HFFc6 (cell line): ENCODE results near the gene NKAPD1. TPM values are rescaled to one million over a fixed set of nuclear protein-coding genes. Genes with fewer than 3 reads are reported as not detected.

Experiments
- DNase-seq: peaks from one replicate; pipeline ENCODE4 v3.0.0-alpha.2; 2018
- H3K27ac Mint-ChIP-seq: 2 replicates; pipeline ENCODE4 v1.8.0; 2020; ENCODE audit warnings: mild to moderate bottlenecking, mixed read lengths
- H3K27me3 Mint-ChIP-seq: 2 replicates; pipeline ENCODE4 v1.8.0; 2021; ENCODE audit warnings: mild to moderate bottlenecking, moderate library complexity, mixed read lengths; ENCODE audit not compliant: insufficient read depth
- H3K36me3 Mint-ChIP-seq: 2 replicates; pipeline ENCODE4 v1.8.0; 2021; ENCODE audit warnings: low read depth, mixed read lengths
- H3K4me1 Mint-ChIP-seq: 2 replicates; pipeline ENCODE4 v1.8.0; 2020; ENCODE audit warnings: low read depth, mixed read lengths
- H3K4me3 Mint-ChIP-seq: 2 replicates; pipeline ENCODE4 v1.8.0; 2020; ENCODE audit warnings: mild to moderate bottlenecking, moderate library complexity, mixed read lengths
- H3K9me3 Mint-ChIP-seq: 2 replicates; pipeline ENCODE4 v1.8.0; 2020; ENCODE audit warnings: mild to moderate bottlenecking, mixed read lengths
- CTCF ChIP-seq: fragments of 200-600 bp; sonication (generic); IDR thresholded peaks from 2 replicates; pipeline ENCODE4 v1.5.0; 2021; ENCODE audit warnings: antibody characterized with exemption, mild to moderate bottlenecking
- total RNA-seq, 6 experiments: library from RNA; stranded (reverse); fragmentation: NEBNext Ultra II Directional; extraction: Animal tissue kit (Norgen Biotek cat#: 25700); gene quantifications; 2 replicates in 1 of 6; 3 replicates in 5 of 6; pipeline ENCODE4 v1.2.3, GENCODE V29; 2021

NKAPD1 gene
- total RNA-seq, 6 experiments from 2014 or later, result 17.0 to 22.2 (median 19.8) TPM

DNA sequence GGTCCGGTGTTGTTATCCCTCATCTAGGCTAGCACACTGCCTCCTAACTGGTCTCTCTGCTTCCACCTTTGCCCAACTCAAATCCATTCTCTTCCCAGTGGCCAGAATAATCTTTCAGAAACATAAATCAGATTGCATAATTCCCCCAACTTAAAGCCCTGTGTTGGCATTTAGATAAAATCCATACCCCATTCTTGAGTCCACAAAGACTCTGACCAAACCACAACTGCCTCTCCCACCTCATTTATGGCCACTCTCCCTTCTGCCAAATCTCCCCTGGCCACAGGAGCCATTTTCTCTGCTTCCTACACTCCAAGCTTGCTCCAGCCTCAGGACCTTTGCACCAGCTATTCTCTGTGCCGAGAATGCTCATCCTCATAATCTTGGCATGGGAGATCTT is 53.0 kb downstream of the NKAPD1 start:
- no peaks in the 10 kb centered on the region; the same call in 1 of the 2 replicates for H3K27me3 Mint-ChIP-seq
- no peak overlapping the region; the same call in 1 of the 2 replicates for H3K27ac Mint-ChIP-seq
- no peaks in the 10 kb centered on the region for H3K9me3 Mint-ChIP-seq
- H3K4me1 Mint-ChIP-seq, result peaks cover 49% of the 10 kb centered on the region
- DNase-seq, result no peak
- TF ChIP-seq CTCF, result no peak
- H3K4me3 Mint-ChIP-seq, result no peak overlapping the region
- H3K36me3 Mint-ChIP-seq, result peaks cover 10% of the 10 kb centered on the region

- H3K9me3 Mint-ChIP-seq, result no peaks in the 10 kb centered on the region
- H3K4me3 Mint-ChIP-seq, result peak overlapping the region; percentile 14; the same call in 1 of the 2 replicates
- peaks cover 44% of the 10 kb centered on the region for H3K4me1 Mint-ChIP-seq
- H3K36me3 Mint-ChIP-seq, result peaks cover 6% of the 10 kb centered on the region; the same call in 1 of the 2 replicates
- peaks cover 1% of the 10 kb centered on the region; the same call in 1 of the 2 replicates for H3K27me3 Mint-ChIP-seq
- DNase-seq, result peak; percentile 84
- H3K27ac Mint-ChIP-seq, result peak overlapping the region; percentile 30; the same call in 1 of the 2 replicates
- TF ChIP-seq CTCF, result no peak
Measured at GRCh38 chr11:112128483-112129121, 54.5 kb downstream of the NKAPD1 start.

DNA sequence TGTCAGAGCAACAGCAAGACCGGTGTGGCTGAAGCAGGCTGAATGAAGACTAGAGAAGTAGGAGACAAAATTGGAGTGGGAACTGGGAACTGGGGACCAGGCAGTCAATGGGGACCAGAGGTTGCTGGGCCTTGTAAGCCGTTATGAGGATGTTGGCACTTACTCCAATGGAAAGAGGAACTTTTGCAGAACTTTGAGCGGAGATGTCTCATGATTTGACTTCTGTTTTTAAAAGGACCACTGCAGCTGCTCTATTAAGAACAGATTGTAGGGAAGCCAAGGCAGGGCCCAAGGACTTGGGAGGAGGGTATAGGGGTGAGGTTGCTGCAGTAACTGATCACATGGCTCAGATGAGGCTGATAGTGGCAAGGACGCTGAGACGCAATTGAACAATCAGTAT is 55.6 kb downstream of the NKAPD1 start:
- no peak for TF ChIP-seq CTCF
- no peaks in the 10 kb centered on the region for H3K9me3 Mint-ChIP-seq
- no peak overlapping the region for H3K27ac Mint-ChIP-seq
- no peak overlapping the region for H3K4me3 Mint-ChIP-seq
- H3K4me1 Mint-ChIP-seq, result peaks cover 42% of the 10 kb centered on the region
- H3K27me3 Mint-ChIP-seq, result peaks cover 1% of the 10 kb centered on the region; the same call in 1 of the 2 replicates
- H3K36me3 Mint-ChIP-seq, result peaks cover 6% of the 10 kb centered on the region; the same call in 1 of the 2 replicates
- no peak for DNase-seq

DNA sequence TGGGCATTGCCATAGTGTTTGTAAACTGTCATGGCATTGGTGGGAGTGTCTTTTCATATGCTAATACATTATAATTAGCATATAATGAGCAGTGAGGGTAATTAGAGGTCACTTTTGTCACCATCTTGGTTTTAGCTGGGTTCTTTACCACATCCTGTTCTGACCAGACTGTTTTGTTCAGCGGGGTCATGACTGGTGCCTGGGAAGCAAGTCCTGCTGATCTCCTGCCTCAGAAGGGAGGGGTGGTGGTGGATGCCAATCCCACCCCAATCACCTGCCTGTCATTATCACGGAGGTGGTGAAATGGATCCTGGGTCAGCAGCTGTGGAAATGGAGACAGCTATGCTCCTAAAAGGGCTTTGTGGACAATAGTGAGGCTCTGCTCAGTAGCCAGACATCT is 58.6 kb downstream of the NKAPD1 start:
- DNase-seq, result no peak
- Mint-ChIP-seq H3K27me3 (peaks cover 1% of the 10 kb centered on the region; the same call in 1 of the 2 replicates), H3K27ac (no peak overlapping the region), H3K4me3 (no peak overlapping the region), H3K4me1 (peaks cover 32% of the 10 kb centered on the region), H3K9me3 (no peaks in the 10 kb centered on the region), H3K36me3 (no peaks in the 10 kb centered on the region)
- no peak for TF ChIP-seq CTCF

DNA sequence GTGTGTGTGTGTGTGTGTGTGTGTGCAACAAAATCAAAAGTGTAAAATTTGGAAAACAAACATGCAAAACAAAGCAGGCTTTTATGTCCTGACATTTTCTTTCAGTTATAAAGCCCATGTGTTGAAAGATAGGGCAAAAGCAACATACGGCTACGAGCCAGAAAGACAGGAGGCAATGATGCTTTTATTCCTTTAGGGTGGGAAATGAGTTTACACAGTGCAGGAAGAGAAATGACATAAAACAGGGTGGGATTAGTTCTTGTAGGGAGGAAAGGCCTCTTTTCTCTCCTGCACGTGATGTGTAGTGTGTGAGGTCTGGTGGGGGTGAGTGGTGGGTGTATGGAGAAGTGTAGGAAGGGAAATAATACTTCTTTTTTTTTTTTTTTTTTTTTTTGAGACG is 60.4 kb downstream of the NKAPD1 start:
- Mint-ChIP-seq H3K4me3 (no peak overlapping the region), H3K36me3 (no peaks in the 10 kb centered on the region), H3K27ac (no peak overlapping the region; the same call in 1 of the 2 replicates), H3K9me3 (no peaks in the 10 kb centered on the region), H3K4me1 (peaks cover 15% of the 10 kb centered on the region), H3K27me3 (peaks cover 1% of the 10 kb centered on the region; the same call in 1 of the 2 replicates)
- no peak for TF ChIP-seq CTCF
- DNase-seq, result no peak

Other genes starting within 250 kb of the NKAPD1 start
- 10 to 100 TPM; 31.1 to 44.2 (median 36.5) TPM for gene ALG9, start 202.7 kb upstream of the NKAPD1 start, total RNA-seq
- 1 to 10 TPM; 1.4 to 2.4 (median 2.0) TPM for gene FDXACB1, start 195.1 kb upstream of the NKAPD1 start, total RNA-seq
- 10 to 100 TPM; 10.3 to 15.6 (median 12.5) TPM for gene CFAP68, start 194.8 kb upstream of the NKAPD1 start, total RNA-seq
- 100 to 1,000 TPM in 4 of 6 experiments, 10 to 100 TPM in 2; 49.6 to 125 (median 103) TPM for gene CRYAB, start 162.5 kb upstream of the NKAPD1 start, total RNA-seq
- gene HSPB2, start 161.6 kb upstream of the NKAPD1 start, total RNA-seq, result 1 to 10 TPM; 1.7 to 7.8 (median 5.4) TPM
- under 1 TPM; 0.35 to 0.96 (median 0.64) TPM for gene C11orf52, start 155.4 kb upstream of the NKAPD1 start, total RNA-seq
- 10 to 100 TPM in 1 of 6 experiments, 1 to 10 TPM in 5; 8.4 to 11.2 (median 9.7) TPM for gene DIXDC1, start 137.0 kb upstream of the NKAPD1 start, total RNA-seq
- gene DLAT, start 48.9 kb upstream of the NKAPD1 start, total RNA-seq, result 10 to 100 TPM; 35.9 to 44.2 (median 42.1) TPM
- 1 to 10 TPM in 4 of 6 experiments, under 1 TPM in 2; 0.59 to 1.5 (median 1.1) TPM for gene PIH1D2, start 282 bp upstream of the NKAPD1 start, total RNA-seq
- gene TIMM8B, start 12.5 kb downstream of the NKAPD1 start, total RNA-seq, result 10 to 100 TPM; 54.7 to 78.5 (median 64.2) TPM
- 100 to 1,000 TPM in 1 of 6 experiments, 10 to 100 TPM in 5; 81.8 to 105 (median 91.5) TPM for gene SDHD, start 12.6 kb downstream of the NKAPD1 start, total RNA-seq
- 1 to 10 TPM in 4 of 6 experiments, under 1 TPM in 2; 0.83 to 1.5 (median 1.2) TPM for gene IL18, start 89.8 kb downstream of the NKAPD1 start, total RNA-seq
- gene TEX12, start 93.1 kb downstream of the NKAPD1 start, total RNA-seq, result not detected
- gene BCO2, start 101.2 kb downstream of the NKAPD1 start, total RNA-seq, result 1 to 10 TPM in 5 of 6 experiments, under 1 TPM in 1; 0.83 to 2.0 (median 1.3) TPM
- 10 to 100 TPM; 73.1 to 78.9 (median 75.7) TPM for gene PTS, start 152.1 kb downstream of the NKAPD1 start, total RNA-seq
- gene PLET1, start 186.6 kb downstream of the NKAPD1 start, total RNA-seq, result not detected